A673 (cell line): ENCODE measurements around the gene BAG5.

Experiments
- EZH2 ChIP-seq: fragments of 200-600 bp; sonication (generic); IDR thresholded peaks from 2 replicates; pipeline ENCODE4 v1.6.1; 2017; ENCODE audit warnings: borderline replicate concordance, low read depth, mild to moderate bottlenecking, mixed read lengths, antibody characterized with exemption, low read length; ENCODE audit not compliant: poor library complexity, severe bottlenecking
- TF ChIP-seq, protein P1 (sequence below): fragments of 300-800, 200-600 bp; sonication (generic); conservative IDR thresholded peaks from 2 replicates; pipeline ENCODE4 v1.5.1; 2017; ENCODE audit warnings: low read depth, mild to moderate bottlenecking, antibody characterized with exemption, low read length, moderate library complexity, mixed read lengths

DNA sequence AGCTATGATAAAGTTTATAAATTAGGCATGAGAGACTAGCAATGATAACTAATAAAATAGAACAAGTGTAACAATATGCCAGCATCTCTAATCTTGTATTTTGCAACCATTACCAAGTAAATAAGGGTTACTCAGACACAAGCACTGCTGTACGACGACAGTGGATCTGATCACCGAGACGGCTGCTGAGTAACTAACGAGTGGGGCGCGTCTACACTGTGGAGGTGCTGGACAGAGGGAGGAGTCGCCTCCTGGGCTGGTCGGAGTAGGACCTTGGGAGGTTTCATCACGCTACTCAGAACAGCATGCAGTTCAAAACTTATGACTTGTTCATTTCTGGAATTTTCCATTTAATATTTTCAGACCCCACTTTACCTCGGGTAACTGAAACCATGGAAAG lies 18.7 kb upstream of the BAG5 start:
- TF ChIP-seq, protein P1, sequence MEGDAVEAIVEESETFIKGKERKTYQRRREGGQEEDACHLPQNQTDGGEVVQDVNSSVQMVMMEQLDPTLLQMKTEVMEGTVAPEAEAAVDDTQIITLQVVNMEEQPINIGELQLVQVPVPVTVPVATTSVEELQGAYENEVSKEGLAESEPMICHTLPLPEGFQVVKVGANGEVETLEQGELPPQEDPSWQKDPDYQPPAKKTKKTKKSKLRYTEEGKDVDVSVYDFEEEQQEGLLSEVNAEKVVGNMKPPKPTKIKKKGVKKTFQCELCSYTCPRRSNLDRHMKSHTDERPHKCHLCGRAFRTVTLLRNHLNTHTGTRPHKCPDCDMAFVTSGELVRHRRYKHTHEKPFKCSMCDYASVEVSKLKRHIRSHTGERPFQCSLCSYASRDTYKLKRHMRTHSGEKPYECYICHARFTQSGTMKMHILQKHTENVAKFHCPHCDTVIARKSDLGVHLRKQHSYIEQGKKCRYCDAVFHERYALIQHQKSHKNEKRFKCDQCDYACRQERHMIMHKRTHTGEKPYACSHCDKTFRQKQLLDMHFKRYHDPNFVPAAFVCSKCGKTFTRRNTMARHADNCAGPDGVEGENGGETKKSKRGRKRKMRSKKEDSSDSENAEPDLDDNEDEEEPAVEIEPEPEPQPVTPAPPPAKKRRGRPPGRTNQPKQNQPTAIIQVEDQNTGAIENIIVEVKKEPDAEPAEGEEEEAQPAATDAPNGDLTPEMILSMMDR = no peak
- no peak for TF ChIP-seq EZH2
